ENCODE results near the gene NUDCD3. TPM values are rescaled to one million over a fixed set of nuclear protein-coding genes. Genes with fewer than 3 reads are reported as not detected.
"Not testable (repeated sequence)": the region's sequence is repeated elsewhere in the genome, so short reads cannot be mapped to it uniquely, and the experiment has no call there.

The NUDCD3 gene
- total RNA-seq, 1 donor from 2014 or later, result 43.5 TPM

DNA sequence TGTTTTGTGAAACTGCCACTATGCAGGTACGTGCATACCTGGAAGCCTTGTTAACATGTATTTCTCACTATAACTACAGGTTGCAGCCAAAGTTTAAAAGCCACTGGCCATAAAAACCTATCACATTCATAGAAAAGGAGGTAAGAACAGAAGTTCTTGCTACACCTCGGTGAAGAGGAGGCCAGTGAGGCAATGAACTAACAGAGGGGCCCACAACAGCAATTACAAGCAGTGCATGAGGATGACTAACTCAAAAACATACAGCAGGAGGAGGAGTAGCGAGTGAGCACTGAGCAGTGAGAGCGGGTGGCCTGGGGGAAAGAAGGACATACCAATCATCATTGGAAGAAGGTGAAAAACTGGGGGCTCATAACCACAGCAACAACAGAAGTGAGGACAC is 51.6 kb downstream of the NUDCD3 start:
- no peak for DNase-seq (ENCODE audit: low read depth)

DNA sequence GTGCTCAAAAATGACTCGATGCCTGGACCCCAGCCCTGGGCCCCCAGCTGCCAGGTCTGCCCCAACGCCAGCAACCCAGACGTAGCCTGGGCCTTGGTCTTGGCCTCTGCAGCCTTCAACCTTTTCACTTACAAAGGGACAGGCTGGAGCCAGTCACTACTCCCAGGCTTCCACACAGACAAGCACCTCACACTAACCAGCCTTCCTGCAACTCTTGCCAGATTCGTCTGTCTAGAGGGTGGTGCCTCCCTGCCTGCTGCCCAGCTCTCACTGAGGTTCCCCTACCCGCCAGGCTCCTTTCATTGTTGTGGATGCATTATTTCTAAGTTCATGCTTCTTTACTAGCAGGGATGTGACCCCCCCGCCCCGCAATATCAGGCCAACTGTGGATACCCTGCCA is 56.3 kb downstream of the NUDCD3 start:
- no peak overlapping the region for H3K4me3 ChIP-seq (ENCODE audit: low read depth, low read length)
- TF ChIP-seq, protein P1, sequence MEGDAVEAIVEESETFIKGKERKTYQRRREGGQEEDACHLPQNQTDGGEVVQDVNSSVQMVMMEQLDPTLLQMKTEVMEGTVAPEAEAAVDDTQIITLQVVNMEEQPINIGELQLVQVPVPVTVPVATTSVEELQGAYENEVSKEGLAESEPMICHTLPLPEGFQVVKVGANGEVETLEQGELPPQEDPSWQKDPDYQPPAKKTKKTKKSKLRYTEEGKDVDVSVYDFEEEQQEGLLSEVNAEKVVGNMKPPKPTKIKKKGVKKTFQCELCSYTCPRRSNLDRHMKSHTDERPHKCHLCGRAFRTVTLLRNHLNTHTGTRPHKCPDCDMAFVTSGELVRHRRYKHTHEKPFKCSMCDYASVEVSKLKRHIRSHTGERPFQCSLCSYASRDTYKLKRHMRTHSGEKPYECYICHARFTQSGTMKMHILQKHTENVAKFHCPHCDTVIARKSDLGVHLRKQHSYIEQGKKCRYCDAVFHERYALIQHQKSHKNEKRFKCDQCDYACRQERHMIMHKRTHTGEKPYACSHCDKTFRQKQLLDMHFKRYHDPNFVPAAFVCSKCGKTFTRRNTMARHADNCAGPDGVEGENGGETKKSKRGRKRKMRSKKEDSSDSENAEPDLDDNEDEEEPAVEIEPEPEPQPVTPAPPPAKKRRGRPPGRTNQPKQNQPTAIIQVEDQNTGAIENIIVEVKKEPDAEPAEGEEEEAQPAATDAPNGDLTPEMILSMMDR (conservative IDR thresholded peaks at IDR 0.05; ENCODE audit: low read depth, low read length), result no peak
- DNase-seq (ENCODE audit: low read depth), result no peak

More for the DNA sequence above, 51.6 kb downstream of the NUDCD3 start:
- H3K4me3 ChIP-seq (ENCODE audit: low read depth, low read length), result no peak overlapping the region
- TF ChIP-seq, protein P1 (conservative IDR thresholded peaks at IDR 0.05; ENCODE audit: low read depth, low read length), result no peak

DNA sequence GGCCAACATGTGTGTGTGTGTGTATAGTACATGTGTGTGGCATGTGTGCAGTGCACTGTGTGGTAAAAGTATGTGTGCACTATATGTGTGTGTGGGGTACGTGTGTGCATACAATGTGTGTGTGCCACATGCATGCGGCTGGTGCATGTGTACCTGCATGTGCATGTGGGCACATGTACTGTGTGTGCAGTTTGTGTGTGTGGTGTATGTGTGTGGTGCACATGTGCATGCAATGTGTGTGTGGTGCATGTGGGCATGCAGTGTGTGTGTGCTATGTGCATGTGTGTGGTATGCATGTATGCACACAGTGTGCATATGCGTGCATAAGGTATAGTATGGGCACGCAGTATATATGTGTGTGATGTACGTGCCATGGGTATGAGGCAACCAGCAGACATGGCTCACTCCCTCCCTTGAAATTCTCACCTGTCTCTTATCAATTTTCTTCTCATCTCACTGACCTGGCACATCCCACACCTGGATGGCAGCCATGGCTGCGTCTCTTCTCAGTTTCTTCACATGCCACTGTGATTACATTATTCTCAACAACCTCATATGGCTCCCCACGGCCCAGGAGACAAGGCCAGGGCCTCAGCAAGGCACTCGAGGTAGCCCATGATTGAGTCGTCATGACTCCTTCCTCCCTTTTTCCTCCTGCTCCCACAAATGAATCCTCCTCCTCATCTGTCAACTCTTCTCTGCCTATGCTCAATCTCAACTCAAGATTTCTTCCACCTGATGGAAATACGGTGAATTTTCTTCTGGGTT is 57.0 kb downstream of the NUDCD3 start:
- no peak overlapping the region for H3K4me3 ChIP-seq (ENCODE audit: low read depth, low read length)
- no peak for DNase-seq (ENCODE audit: low read depth)
- TF ChIP-seq, protein P1 (conservative IDR thresholded peaks at IDR 0.05; ENCODE audit: low read depth, low read length), result no peak

DNA sequence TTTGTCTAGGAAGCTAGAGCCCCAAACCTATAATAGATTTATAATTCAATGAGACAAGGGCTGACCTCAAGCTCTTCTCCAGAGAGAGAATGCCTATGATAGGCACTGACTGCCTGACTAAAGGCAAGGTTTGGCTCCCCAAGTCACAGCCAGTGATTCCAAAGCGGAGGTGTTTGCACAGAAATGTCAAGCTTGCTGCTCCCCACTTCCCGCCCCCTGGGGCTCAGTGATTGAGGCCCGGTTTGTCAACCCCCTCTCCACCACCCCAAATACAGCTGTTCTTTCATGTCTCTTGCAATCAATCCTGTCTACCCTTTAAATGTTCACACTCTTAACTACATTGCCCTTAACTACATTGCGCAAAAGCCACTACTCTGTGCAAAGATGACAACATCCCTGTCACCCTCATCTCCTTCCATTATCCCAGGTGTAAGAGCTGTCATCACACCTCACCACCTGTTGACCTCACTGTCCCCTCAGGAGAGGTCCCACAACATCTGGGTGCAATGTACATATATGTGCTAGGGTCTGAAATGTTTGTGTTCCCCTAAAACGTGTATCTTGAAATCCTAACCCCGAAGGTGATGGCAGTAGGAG is 58.0 kb downstream of the NUDCD3 start:
- TF ChIP-seq, protein P1 (conservative IDR thresholded peaks at IDR 0.05; ENCODE audit: low read depth, low read length), result no peak
- no peak for DNase-seq (ENCODE audit: low read depth)

DNA sequence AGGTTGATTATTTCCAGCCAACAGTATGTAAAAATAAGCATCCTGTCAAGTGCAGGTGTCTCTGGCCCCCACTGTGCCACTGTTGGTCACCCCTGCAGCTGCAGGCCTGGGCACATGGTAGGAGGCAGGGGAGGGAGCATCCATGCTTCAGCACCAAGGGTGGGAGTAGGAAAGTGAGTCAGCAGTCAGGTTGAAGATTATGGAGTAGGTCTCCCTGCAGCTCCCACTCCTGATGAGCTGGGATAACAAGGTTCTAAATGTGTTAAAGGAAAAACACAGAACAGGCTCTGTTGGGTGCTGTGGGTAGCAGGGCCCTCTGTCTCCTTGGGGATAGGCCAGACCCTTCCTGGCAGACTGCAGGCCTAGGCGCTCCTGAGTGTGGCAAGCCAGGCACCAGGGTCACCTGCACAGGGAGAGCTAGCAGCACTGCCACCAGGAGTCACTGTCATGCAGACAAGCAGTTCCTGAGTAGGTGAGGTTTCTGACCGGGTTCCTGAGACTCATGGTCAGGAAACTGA is 59.3 kb downstream of the NUDCD3 start:
- TF ChIP-seq, protein P1 (conservative IDR thresholded peaks at IDR 0.05; ENCODE audit: low read depth, low read length), result peak; percentile 43
- H3K4me3 ChIP-seq (ENCODE audit: low read depth, low read length), result no peak overlapping the region
- no peak for DNase-seq (ENCODE audit: low read depth)

More for the DNA sequence above, 58.0 kb downstream of the NUDCD3 start:
- no peak overlapping the region for H3K4me3 ChIP-seq (ENCODE audit: low read depth, low read length)

DNA sequence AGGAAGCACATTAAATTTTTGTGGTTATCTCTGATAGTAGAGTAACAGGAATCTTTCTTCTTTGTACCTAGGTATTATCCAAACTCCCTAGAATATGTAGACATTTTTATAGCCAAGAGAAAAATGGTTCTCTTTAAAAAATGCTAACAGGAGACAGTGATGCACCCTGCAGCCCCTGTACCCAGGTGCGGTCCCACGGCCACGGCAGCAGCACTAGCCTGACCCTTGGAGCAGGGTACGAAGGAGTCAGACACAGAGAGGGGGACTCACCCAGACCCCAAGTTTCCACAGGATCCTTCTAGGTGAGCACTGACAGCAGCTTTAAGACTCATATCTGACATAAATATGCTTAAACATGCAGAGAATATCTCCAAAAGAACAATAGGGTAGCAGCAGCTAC is 60.4 kb downstream of the NUDCD3 start:
- TF ChIP-seq, protein P1 (conservative IDR thresholded peaks at IDR 0.05; ENCODE audit: low read depth, low read length), result no peak
- no peak for DNase-seq (ENCODE audit: low read depth)
- H3K4me3 ChIP-seq (ENCODE audit: low read depth, low read length), result no peak overlapping the region

DNA sequence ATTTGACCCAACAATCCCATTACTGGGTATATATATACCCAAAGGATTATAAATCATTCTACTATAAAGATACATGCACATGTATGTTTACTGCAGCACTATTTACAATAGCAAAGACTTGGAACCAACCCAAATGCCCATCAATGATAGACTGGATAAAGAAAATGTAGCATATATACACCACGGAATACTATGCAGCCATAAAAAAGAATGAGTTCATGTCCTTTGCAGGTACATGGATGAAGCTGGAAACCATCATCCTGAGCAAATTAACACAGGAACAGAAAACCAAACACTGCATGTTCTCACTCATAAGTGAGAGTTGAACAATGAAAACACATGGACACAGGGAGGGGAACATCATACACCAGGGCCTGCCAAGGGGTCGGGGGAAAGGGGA is 65.7 kb downstream of the NUDCD3 start:
- H3K4me3 ChIP-seq (ENCODE audit: low read depth, low read length); DNase-seq (ENCODE audit: low read depth): not testable (repeated sequence)
